HG03575 (cell line): ENCODE data around the gene DBF4B.

ENCODE experiments used
- ATAC-seq: cut with Tn5 transposase; IDR thresholded peaks from one replicate; pipeline ENCODE4 v1.9.1; 2021; ENCODE audit not compliant: unreplicated experiment, insufficient number of reproducible peaks, low FRiP score; ENCODE audit errors: extremely low read depth

Gene DBF4B

GRCh38 chr17:44774271-44775135 is 66.0 kb downstream of the DBF4B start:
- no peak for ATAC-seq

- no peak for ATAC-seq
These were observed 66.8 kb downstream of the DBF4B start for GRCh38 chr17:44775136-44775837.

GRCh38 chr17:44775838-44776621 is 67.6 kb downstream of the DBF4B start:
- ATAC-seq, result no peak

DNA sequence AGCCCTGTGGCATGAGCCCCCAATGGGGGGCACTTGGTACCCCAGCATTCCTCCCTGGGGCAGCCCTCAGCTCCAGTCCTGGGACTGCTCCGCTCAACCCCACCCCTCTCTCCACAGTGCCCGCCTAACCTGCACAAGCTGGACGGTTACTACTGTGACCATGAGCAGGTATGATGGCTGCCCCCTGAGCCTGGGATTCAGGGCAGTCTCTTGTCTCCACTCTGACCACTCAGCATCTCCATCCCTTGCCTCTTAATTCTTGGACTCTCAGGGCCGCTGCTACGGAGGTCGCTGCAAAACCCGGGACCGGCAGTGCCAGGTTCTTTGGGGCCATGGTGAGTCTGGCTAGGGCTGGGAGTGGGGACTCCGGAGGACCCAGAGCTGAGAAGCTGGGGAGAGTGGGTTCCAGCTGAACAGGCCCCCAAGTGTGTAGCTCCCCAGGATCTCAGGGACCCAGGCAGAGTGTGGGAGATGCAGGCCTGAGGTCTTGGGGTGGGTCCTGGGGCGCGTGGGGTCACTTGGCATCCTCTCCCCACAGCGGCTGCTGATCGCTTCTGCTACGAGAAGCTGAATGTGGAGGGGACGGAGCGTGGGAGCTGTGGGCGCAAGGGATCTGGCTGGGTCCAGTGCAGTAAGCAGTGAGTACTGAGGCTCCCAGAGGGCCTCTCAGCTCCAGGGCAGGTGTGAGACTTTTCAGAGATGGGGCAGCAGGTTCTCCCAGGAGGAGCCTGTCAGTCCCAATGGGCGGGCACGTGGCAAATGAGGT is 68.3 kb downstream of the DBF4B start:
- no peak for ATAC-seq

DNA sequence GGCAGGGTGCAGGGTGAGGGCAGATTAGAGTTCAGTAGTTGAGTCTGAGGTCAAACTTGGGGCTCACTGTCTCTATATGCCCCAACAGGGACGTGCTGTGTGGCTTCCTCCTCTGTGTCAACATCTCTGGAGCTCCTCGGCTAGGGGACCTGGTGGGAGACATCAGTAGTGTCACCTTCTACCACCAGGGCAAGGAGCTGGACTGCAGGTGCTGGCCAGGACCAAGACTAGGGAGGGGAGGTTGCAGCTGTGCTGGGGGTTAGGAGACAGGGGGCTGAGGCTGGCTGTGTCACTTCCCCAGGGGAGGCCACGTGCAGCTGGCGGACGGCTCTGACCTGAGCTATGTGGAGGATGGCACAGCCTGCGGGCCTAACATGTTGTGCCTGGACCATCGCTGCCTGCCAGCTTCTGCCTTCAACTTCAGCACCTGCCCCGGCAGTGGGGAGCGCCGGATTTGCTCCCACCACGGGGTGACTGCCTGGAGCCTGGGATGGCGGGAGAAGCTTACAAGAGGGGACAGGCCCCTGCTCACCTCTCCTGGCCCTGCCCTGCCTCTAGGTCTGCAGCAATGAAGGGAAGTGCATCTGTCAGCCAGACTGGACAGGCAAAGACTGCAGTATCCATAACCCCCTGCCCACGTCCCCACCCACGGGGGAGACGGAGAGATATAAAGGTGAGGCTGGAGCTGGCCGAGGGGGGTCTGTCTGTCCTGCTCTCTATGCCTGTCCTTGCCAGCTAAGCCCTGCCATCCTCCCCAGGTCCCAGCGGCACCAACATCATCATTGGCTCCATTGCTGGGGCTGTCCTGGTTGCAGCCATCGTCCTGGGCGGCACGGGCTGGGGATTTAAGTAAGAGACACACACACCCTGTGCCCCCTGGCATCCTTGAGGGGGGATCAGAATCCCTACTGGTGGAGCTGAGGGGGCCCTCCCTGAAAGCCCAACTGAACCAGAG is 69.2 kb downstream of the DBF4B start:
- ATAC-seq, result no peak

- no peak for ATAC-seq
These were observed 70.3 kb downstream of the DBF4B start for GRCh38 chr17:44778656-44779210.

DNA sequence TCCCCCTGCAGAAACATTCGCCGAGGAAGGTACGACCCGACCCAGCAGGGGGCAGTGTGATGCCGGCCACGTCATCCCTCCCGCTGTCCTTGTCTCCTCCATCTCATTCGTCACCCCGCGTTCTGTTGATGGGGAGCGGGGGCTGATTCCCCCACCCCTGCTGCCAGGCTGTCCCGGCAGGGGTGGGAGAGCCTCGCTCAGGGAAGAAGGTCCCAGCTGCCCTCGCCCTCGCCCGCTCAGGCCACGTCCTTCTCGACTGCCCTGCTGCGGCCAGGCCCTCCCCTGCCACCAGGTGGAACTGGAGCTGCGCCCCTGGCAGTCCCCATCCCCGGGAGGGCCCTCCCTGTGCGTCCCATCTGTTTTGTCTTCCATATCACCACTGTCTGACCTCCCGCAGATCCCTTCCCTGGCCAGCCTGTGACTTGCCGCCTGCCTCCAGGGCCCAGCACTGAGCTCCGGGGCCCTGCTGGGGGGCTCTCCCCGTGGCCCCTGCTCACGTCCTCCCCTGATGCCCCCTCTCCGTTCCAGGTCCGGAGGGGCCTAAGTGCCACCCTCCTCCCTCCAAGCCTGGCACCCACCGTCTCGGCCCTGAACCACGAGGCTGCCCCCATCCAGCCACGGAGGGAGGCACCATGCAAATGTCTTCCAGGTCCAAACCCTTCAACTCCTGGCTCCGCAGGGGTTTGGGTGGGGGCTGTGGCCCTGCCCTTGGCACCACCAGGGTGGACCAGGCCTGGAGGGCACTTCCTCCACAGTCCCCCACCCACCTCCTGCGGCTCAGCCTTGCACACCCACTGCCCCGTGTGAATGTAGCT is 71.0 kb downstream of the DBF4B start:
- no peak for ATAC-seq

DNA sequence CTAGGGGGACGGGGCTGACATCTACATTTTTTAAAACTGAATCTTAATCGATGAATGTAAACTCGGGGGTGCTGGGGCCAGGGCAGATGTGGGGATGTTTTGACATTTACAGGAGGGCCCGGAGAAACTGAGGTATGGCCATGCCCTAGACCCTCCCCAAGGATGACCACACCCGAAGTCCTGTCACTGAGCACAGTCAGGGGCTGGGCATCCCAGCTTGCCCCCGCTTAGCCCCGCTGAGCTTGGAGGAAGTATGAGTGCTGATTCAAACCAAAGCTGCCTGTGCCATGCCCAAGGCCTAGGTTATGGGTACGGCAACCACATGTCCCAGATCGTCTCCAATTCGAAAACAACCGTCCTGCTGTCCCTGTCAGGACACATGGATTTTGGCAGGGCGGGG is 71.7 kb downstream of the DBF4B start:
- ATAC-seq, result no peak

- ATAC-seq, result no peak
These were observed 72.5 kb downstream of the DBF4B start for GRCh38 chr17:44780845-44781480.

DNA sequence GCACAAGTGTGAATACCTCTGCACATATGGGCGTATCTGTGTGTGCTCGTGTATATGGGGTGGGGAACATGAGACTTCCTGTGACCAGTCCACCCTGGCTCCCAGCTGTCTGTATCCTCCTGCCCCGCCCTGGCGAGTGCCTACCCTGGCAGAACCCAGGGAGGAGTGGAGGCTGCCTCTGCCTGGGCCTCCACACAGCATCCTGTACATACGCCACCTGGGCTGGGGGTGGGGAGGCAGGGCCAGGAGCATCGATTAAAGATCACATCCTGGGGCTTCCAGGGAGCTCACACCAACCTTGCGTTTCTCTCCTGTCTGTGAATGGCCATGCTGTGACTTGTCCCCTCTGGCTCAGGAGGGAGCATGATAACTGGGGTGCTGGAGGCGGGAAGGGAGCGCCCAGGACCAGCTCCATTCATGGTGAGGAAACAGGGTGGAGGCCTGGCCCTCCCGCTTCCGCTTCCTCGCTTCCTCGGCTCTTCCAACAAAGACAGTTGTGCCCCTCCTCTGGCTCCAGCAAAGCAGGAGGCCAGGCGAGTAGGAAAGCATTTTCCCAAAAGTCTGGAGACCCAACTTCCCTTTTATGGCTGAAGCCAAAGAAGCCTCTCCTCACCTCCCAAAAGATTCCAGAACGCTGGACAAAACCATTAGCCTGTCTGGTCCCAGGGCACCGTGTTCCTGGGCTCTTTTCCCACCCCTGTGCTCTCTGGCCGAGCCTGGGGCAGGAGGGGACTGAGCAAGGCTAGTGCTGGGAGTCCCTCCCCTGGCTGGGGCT is 73.3 kb downstream of the DBF4B start:
- no peak for ATAC-seq

- no peak for ATAC-seq
These were observed 73.9 kb downstream of the DBF4B start for GRCh38 chr17:44782326-44782850.

DNA sequence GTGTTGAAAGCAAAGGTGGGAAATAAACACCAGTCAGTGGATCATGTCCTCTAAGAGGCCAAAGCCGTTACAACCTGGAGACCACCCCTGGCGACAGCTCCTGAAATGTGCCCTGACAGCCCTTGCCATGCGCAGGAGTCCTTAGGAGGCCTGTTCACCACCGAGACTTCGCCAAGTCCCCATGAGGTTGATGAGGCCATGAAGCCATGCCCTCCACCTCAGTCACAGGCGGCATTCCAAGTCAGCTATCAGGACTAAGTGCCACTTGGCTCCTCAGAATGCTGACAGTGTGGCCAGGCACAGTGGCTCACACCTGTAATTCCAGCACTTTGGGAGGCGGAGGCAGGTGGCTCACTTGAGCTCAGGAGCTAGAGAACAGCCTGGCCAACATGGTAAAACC is 77.5 kb downstream of the DBF4B start:
- no peak for ATAC-seq

GRCh38 chr17:44786551-44787081 is 78.2 kb downstream of the DBF4B start:
- no peak for ATAC-seq

- ATAC-seq, result no peak
These were observed 78.9 kb downstream of the DBF4B start for GRCh38 chr17:44787271-44787940.

DNA sequence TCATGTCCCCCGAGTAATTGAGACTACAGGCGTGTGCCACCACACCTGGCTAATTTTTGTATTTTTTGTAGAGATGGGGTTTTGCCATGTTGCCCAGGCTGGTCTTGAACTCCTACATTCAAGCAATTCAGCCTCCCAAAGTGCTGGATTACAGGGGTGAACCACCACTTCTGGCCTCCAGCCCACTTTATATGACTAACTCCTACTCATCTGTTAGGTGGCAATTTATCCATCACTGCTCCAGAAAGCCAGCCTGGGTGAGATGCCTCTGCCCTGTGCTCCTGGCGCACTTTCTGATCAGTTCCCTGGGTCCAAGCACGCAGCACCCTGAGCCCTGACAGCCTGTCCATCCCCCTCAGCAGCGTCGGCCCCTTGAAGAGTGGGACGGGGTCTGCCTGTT is 79.7 kb downstream of the DBF4B start:
- ATAC-seq, result no peak
